ENCODE data around the gene DUSP2. TPM values are rescaled to one million over a fixed set of nuclear protein-coding genes. Genes with fewer than 3 reads are reported as not detected.

Gene DUSP2
- total RNA-seq, 4 donors from 2014 or later, result 2.6 to 10.2 (median 7.9) TPM

GRCh38 chr2:96118698-96119388, 26.4 kb downstream of the DUSP2 start:
- TF ChIP-seq CTCF (IDR thresholded peaks at IDR 0.05; ENCODE audit: low read depth), result no peak

GRCh38 chr2:96117701-96118588, 27.3 kb downstream of the DUSP2 start:
- no peak for TF ChIP-seq CTCF (IDR thresholded peaks at IDR 0.05; ENCODE audit: low read depth)

- no peak for TF ChIP-seq CTCF (IDR thresholded peaks at IDR 0.05; ENCODE audit: low read depth)
These were observed 28.2 kb downstream of the DUSP2 start for GRCh38 chr2:96116879-96117533.

GRCh38 chr2:96116424-96116878, 28.8 kb downstream of the DUSP2 start, which contains the start of gene ADRA2B:
Gene ADRA2B, minus strand, starts transcription at chr2:96116571. Its CDS starts 422 bp downstream, at chr2:96116149.
- TF ChIP-seq CTCF (IDR thresholded peaks at IDR 0.05; ENCODE audit: low read depth), result no peak

GRCh38 chr2:96115631-96116423, 29.4 kb downstream of the DUSP2 start:
- TF ChIP-seq CTCF (IDR thresholded peaks at IDR 0.05; ENCODE audit: low read depth), result no peak

- no peak for TF ChIP-seq CTCF (IDR thresholded peaks at IDR 0.05; ENCODE audit: low read depth)
These were observed 30.2 kb downstream of the DUSP2 start for GRCh38 chr2:96114903-96115581.

All from subcutaneous adipose tissue (tissue), 4 donors.